Esophagus squamous epithelium (tissue), 5 donors: ENCODE data around the gene CHTOP. TPM values are rescaled to one million over a fixed set of nuclear protein-coding genes. Genes with fewer than 3 reads are reported as not detected.

Source experiments
- DNase-seq: peaks from one replicate; lab custom pipeline; 2025; lab: John Stamatoyannopoulos, UW
- H3K27ac ChIP-seq, 4 donors: fragments of 200-600 bp; sonication (generic); one replicate each; pipeline ENCODE4 v1.5.1; 2016 to 2019; ENCODE audit warnings: mild to moderate bottlenecking in 1 of 4
- H3K27me3 ChIP-seq, 4 donors: fragments of 200-600 bp; sonication (generic); 1 replicate in 3 of 4; 2 replicates in 1 of 4; pipeline versions ENCODE4 v1.5.1 to v1.6.0; 2017 to 2021; ENCODE audit warnings: antibody characterized with exemption in 1 of 4
- H3K36me3 ChIP-seq, 3 donors: fragments of 200-600 bp; sonication (generic); one replicate each; pipeline ENCODE4 v1.5.1; 2016 to 2019
- H3K4me1 ChIP-seq, 3 donors: fragments of 200-600 bp; sonication (generic); one replicate each; pipeline ENCODE4 v1.5.1; 2017 to 2019
- H3K4me3 ChIP-seq, 4 donors: fragments of 200-600 bp; sonication (generic); 1 replicate in 3 of 4; 2 replicates in 1 of 4; pipeline ENCODE4 v1.5.1; 2016 to 2019; ENCODE audit warnings: mild to moderate bottlenecking in 2 of 4, moderate library complexity in 1 of 4
- H3K9me3 ChIP-seq, 3 donors: fragments of 200-600 bp; sonication (generic); one replicate each; pipeline ENCODE4 v1.5.1; 2016 to 2019
- CTCF ChIP-seq, 6 experiments: fragments of 450-650 bp in 4 of 6; fragments of 200-600 bp in 2 of 6; sonication (generic) in 2 of 6; IDR thresholded peaks; one replicate each; pipeline ENCODE4 v1.5.1; 2016 to 2019; ENCODE audit warnings: antibody characterized with exemption in 6 of 6, mild to moderate bottlenecking in 4 of 6, moderate library complexity in 4 of 6
- POLR2A ChIP-seq, 4 donors: fragments of 450-650 bp; IDR thresholded peaks; one replicate each; pipeline ENCODE4 v1.6.1; 2017; ENCODE audit warnings: antibody characterized with exemption in 4 of 4, mild to moderate bottlenecking in 4 of 4, moderate library complexity in 3 of 4
- WGBS, 2 donors: methylation state at CpG; one replicate each; pipeline ENCODE4 v1.1.5; 2018; 5-methylcytosine and 5-hydroxymethylcytosine counted together
- intact Hi-C: fragments of 100-400 bp; cut with DNase I; formaldehyde crosslinking; loops from one replicate; pipeline ENCODE4 v1.15.0; 2022
- total RNA-seq, 4 donors: library from RNA; depleted of rRNA; stranded (reverse); fragments of >200 nt; gene quantifications; one replicate each; pipeline ENCODE4 v1.1.0, GENCODE V29; 2016
- donor health status: DM: yes; HTN: yes; CAD: no.

CHTOP gene
- total RNA-seq, 4 donors from 2014 or later = 35.0 to 58.9 (median 47.3) TPM

- peak within 1 kb of the TSS; percentile 54 to 76 (median 66) for H3K4me3 ChIP-seq
- H3K9me3 ChIP-seq = no peaks in the 10 kb centered on the region
- no peaks in the 10 kb centered on the region for H3K27me3 ChIP-seq
- 8% methylated on average over 4 of the region's 9 CpGs; no CpG with 5 or more reads in 1 of the 2 donors for WGBS, 2 donors
- peaks cover 26 to 89% (median 50%) of the 10 kb centered on the region in 3 donors for H3K4me1 ChIP-seq
- H3K27ac ChIP-seq = peak within 1 kb of the TSS; percentile 92 to 96 (median 94)
- TF ChIP-seq CTCF (IDR thresholded peaks at IDR 0.05) (no peak), POLR2A (IDR thresholded peaks at IDR 0.05) (peak in 3 of 4 donors; percentile 89 to 90 (median 89))
- DNase-seq = no peak
- H3K36me3 ChIP-seq = peaks cover 0 to 4% (median 1%) of the 10 kb centered on the region in 3 donors
- intact Hi-C loops = loop anchor here (5.0 kb wide), 1 partner anchor 36 kb away; no protein-coding TSS in a partner anchor
These were observed 21.0 kb upstream of the CHTOP start, which contains the start of gene S100A16 for GRCh38 chr1:153612755-153613331. S100A16 (minus strand) TSS chr1:153613137; CDS start chr1:153608151, 4,986 bp downstream.

GRCh38 chr1:153613406-153613805 is 20.5 kb upstream of the CHTOP start:
- Histone ChIP-seq H3K27ac (peak overlapping the region; percentile 92 to 96 (median 94)), H3K4me1 (peaks cover 26 to 89% (median 49%) of the 10 kb centered on the region in 3 donors), H3K36me3 (no peaks in the 10 kb centered on the region), H3K27me3 (no peaks in the 10 kb centered on the region), H3K9me3 (no peaks in the 10 kb centered on the region), H3K4me3 (peak overlapping the region; percentile 54 to 76 (median 66))
- DNase-seq = no peak
- intact Hi-C loops = loop anchor here (5.0 kb wide), 1 partner anchor 36 kb away; no protein-coding TSS in a partner anchor
- WGBS, 2 donors = 53 to 57% methylated on average over 2 to 3 of the region's 5 CpGs
- TF ChIP-seq POLR2A (IDR thresholded peaks at IDR 0.05) (no peak), CTCF (IDR thresholded peaks at IDR 0.05) (no peak)

- WGBS, 2 donors = 47 to 54% methylated on average over 1 to 2 of the region's 2 CpGs
- Histone ChIP-seq H3K4me1 (peaks cover 21 to 89% (median 41%) of the 10 kb centered on the region in 3 donors), H3K27ac (peak overlapping the region; percentile 92 to 96 (median 94)), H3K36me3 (peaks cover 0 to 8% (median 0%) of the 10 kb centered on the region in 3 donors), H3K27me3 (no peaks in the 10 kb centered on the region), H3K4me3 (peak overlapping the region; percentile 54 to 76 (median 66)), H3K9me3 (no peaks in the 10 kb centered on the region)
- DNase-seq = no peak
- TF ChIP-seq POLR2A (IDR thresholded peaks at IDR 0.05) = no peak
- peak in 1 of 6 experiments; percentile 10 for TF ChIP-seq CTCF (IDR thresholded peaks at IDR 0.05)
- intact Hi-C loops = loop anchor here (5.0 kb wide), 1 partner anchor 37 kb away; no protein-coding TSS in a partner anchor
These were observed 19.5 kb upstream of the CHTOP start for GRCh38 chr1:153614189-153614900.

- peak overlapping the region; percentile 54 to 76 (median 66) for H3K4me3 ChIP-seq
- 40 to 63% methylated on average over 1 of the region's 7 CpGs for WGBS, 2 donors
- DNase-seq = no peak
- no peaks in the 10 kb centered on the region for H3K9me3 ChIP-seq
- H3K27ac ChIP-seq = peak overlapping the region; percentile 92 to 96 (median 94)
- no peak for TF ChIP-seq POLR2A (IDR thresholded peaks at IDR 0.05)
- no peak for TF ChIP-seq CTCF (IDR thresholded peaks at IDR 0.05)
- no peaks in the 10 kb centered on the region for H3K27me3 ChIP-seq
- peaks cover 0 to 14% (median 0%) of the 10 kb centered on the region in 3 donors for H3K36me3 ChIP-seq
- peaks cover 15 to 83% (median 36%) of the 10 kb centered on the region in 3 donors for H3K4me1 ChIP-seq
- intact Hi-C loops = loop anchor here (5.0 kb wide), 1 partner anchor 38 kb away; no protein-coding TSS in a partner anchor
These were observed 19.0 kb upstream of the CHTOP start for GRCh38 chr1:153614906-153615305.
